Endodermal cell (in vitro differentiated cells): ENCODE data around the gene CLCN4. TPM values are rescaled to one million over a fixed set of nuclear protein-coding genes. Genes with fewer than 3 reads are reported as not detected.

ENCODE experiments used
- DNase-seq: peaks from one replicate; pipeline ENCODE4 v3.0.0-alpha.2; 2017
- H3K27ac ChIP-seq: 2 replicates; pipeline ENCODE4 v1.5.1; 2013; ENCODE audit warnings: mild to moderate bottlenecking, low read depth, low read length, moderate library complexity
- H3K27me3 ChIP-seq: 2 replicates; pipeline ENCODE4 v1.6.1; 2013; ENCODE audit warnings: mild to moderate bottlenecking, low read length, moderate library complexity; ENCODE audit not compliant: insufficient read depth, control insufficient read depth, poor library complexity, severe bottlenecking
- H3K36me3 ChIP-seq: 2 replicates; pipeline ENCODE4 v1.7.0; 2013; ENCODE audit warnings: mild to moderate bottlenecking, low read length, moderate library complexity; ENCODE audit not compliant: control insufficient read depth, insufficient read depth
- H3K4me1 ChIP-seq: one replicate; pipeline ENCODE4 v1.7.0; 2013; ENCODE audit warnings: low read length; ENCODE audit not compliant: control insufficient read depth, insufficient read depth
- H3K4me3 ChIP-seq: 2 replicates; pipeline ENCODE4 v1.5.1; 2013; ENCODE audit warnings: mild to moderate bottlenecking, low read length, moderate library complexity
- H3K9ac ChIP-seq: 2 replicates; pipeline ENCODE4 v1.6.1; 2013; ENCODE audit warnings: mild to moderate bottlenecking, low read length, moderate library complexity; ENCODE audit not compliant: poor library complexity, severe bottlenecking; ENCODE audit errors: extremely low read depth
- H3K9me3 ChIP-seq: 2 replicates; pipeline ENCODE4 v1.6.1; 2013; ENCODE audit warnings: mild to moderate bottlenecking, low read length, moderate library complexity; ENCODE audit not compliant: control insufficient read depth
- H3K27ac Mint-ChIP-seq: 2 replicates; pipeline ENCODE4 v1.8.0; 2020; ENCODE audit warnings: mixed read lengths
- H3K27me3 Mint-ChIP-seq: 2 replicates; pipeline ENCODE4 v1.8.0; 2021; ENCODE audit warnings: mild to moderate bottlenecking, mixed read lengths; ENCODE audit not compliant: insufficient read depth
- H3K36me3 Mint-ChIP-seq: 2 replicates; pipeline ENCODE4 v1.8.0; 2020; ENCODE audit warnings: low read depth, mixed read lengths
- H3K4me1 Mint-ChIP-seq: 2 replicates; pipeline ENCODE4 v1.8.0; 2020; ENCODE audit warnings: mixed read lengths
- H3K4me3 Mint-ChIP-seq: 2 replicates; pipeline ENCODE4 v1.8.0; 2020; ENCODE audit warnings: mild to moderate bottlenecking, moderate library complexity, mixed read lengths
- H3K9me3 Mint-ChIP-seq: 2 replicates; pipeline ENCODE4 v1.8.0; 2020; ENCODE audit warnings: mild to moderate bottlenecking, mixed read lengths
- CTCF ChIP-seq: fragments of 200-600 bp; sonication (generic); conservative IDR thresholded peaks from 2 replicates; pipeline ENCODE4 v1.5.0; 2021; ENCODE audit warnings: antibody characterized with exemption, mild to moderate bottlenecking
- WGBS, 2 experiments: methylation state at CpG; one replicate each; pipeline versions ENCODE4 v1.1.5 to v1.1.7; 2013; ENCODE audit warnings: missing lambda C conversion rate in 2 of 2, mixed read lengths in 1 of 2; ENCODE audit not compliant: insufficient coverage in 1 of 2, insufficient read length in 1 of 2; 5-methylcytosine and 5-hydroxymethylcytosine counted together
- total RNA-seq, 2 donors: library from RNA; stranded (reverse); fragmentation: NEBNext Ultra II Directional in 1 of 2; extraction: Animal tissue kit (Norgen Biotek cat#: 25700) in 1 of 2; gene quantifications; 2 replicates in 1 of 2; 3 replicates in 1 of 2; pipeline ENCODE4 v1.2.1, GENCODE V29; 2021

The CLCN4 gene
- total RNA-seq, 2 donors from 2014 or later: 3.7 to 4.4 TPM

- no peak overlapping the region for H3K9ac ChIP-seq
- no peak overlapping the region for H3K4me3 ChIP-seq
- no peak for TF ChIP-seq CTCF
- no peak overlapping the region for H3K27ac ChIP-seq
- no peaks in the 10 kb centered on the region for H3K9me3 ChIP-seq
- H3K4me3 Mint-ChIP-seq: no peak overlapping the region
- H3K9me3 Mint-ChIP-seq: peaks cover 51% of the 10 kb centered on the region
- no peak for DNase-seq
- H3K4me1 Mint-ChIP-seq: no peaks in the 10 kb centered on the region
- H3K27me3 Mint-ChIP-seq: no peaks in the 10 kb centered on the region
- 94% methylated on average over 3 of the region's 3 CpGs; no CpG with 5 or more reads in 1 of the 2 experiments for WGBS, 2 experiments
- H3K27me3 ChIP-seq: no peaks in the 10 kb centered on the region
- no peaks in the 10 kb centered on the region for H3K4me1 ChIP-seq
- H3K36me3 ChIP-seq: no peaks in the 10 kb centered on the region
- H3K36me3 Mint-ChIP-seq: peaks cover 4% of the 10 kb centered on the region
- H3K27ac Mint-ChIP-seq: no peak overlapping the region
Measured at GRCh38 chrX:10233173-10233572, 76.4 kb downstream of the CLCN4 start.

GRCh38 chrX:10233696-10234095, 76.9 kb downstream of the CLCN4 start:
- DNase-seq: no peak
- no peak for TF ChIP-seq CTCF
- Histone ChIP-seq H3K27me3 (no peaks in the 10 kb centered on the region), H3K9ac (no peak overlapping the region), H3K4me3 (no peak overlapping the region), H3K27ac (no peak overlapping the region), H3K9me3 (no peaks in the 10 kb centered on the region), H3K36me3 (no peaks in the 10 kb centered on the region), H3K4me1 (no peaks in the 10 kb centered on the region)
- Mint-ChIP-seq H3K9me3 (peaks cover 54% of the 10 kb centered on the region), H3K4me3 (no peak overlapping the region), H3K36me3 (peaks cover 4% of the 10 kb centered on the region), H3K4me1 (no peaks in the 10 kb centered on the region), H3K27me3 (no peaks in the 10 kb centered on the region), H3K27ac (no peak overlapping the region)
- WGBS, 2 experiments: 93 to 100% methylated on average over 2 to 6 of the region's 6 CpGs

GRCh38 chrX:10235851-10236250, 79.1 kb downstream of the CLCN4 start:
- no peaks in the 10 kb centered on the region for H3K4me1 ChIP-seq
- WGBS, 2 experiments: 90 to 94% methylated on average over 2 to 6 of the region's 7 CpGs
- no peak overlapping the region for H3K27ac ChIP-seq
- H3K4me3 ChIP-seq: no peak overlapping the region
- H3K4me3 Mint-ChIP-seq: no peak overlapping the region
- no peak for DNase-seq
- no peak for TF ChIP-seq CTCF
- no peaks in the 10 kb centered on the region for H3K27me3 ChIP-seq
- no peak overlapping the region for H3K9ac ChIP-seq
- no peaks in the 10 kb centered on the region for H3K9me3 ChIP-seq
- no peaks in the 10 kb centered on the region for H3K4me1 Mint-ChIP-seq
- H3K9me3 Mint-ChIP-seq: peaks cover 68% of the 10 kb centered on the region
- H3K27me3 Mint-ChIP-seq: no peaks in the 10 kb centered on the region
- peaks cover 4% of the 10 kb centered on the region for H3K36me3 Mint-ChIP-seq
- H3K27ac Mint-ChIP-seq: no peak overlapping the region
- H3K36me3 ChIP-seq: no peaks in the 10 kb centered on the region
